OCI-LY7 (cell line): ENCODE results near the gene TRMU. TPM values are rescaled to one million over a fixed set of nuclear protein-coding genes. Genes with fewer than 3 reads are reported as not detected.

Experiments
- Bru-seq: library from RNA; stranded (reverse); fragments of 400-500 nt; gene quantifications from one replicate; lab custom pipeline; 2021; lab: Mats Ljungman, UMichigan
- BruChase-seq, 2 experiments: library from RNA; stranded (reverse); fragments of 400-500 nt; gene quantifications; one replicate each; lab custom pipeline; 2021; lab: Mats Ljungman, UMichigan
- BruUV-seq: library from RNA; stranded (reverse); fragments of 400-500 nt; replicated peaks from 2 replicates; lab custom pipeline; 2021; lab: Mats Ljungman, UMichigan
- CTCF ChIA-PET: fragments of 300-600 bp; sonication (Branson Sonifier 250); formaldehyde crosslinking; loops from one replicate; lab custom pipeline; 2022; ENCODE audit warnings: antibody characterized with exemption; ENCODE audit not compliant: unreplicated experiment; lab: Charles Lee
- POLR2A ChIA-PET: fragments of 300-600 bp; sonication (Branson Sonifier 250); formaldehyde crosslinking; loops from one replicate; lab custom pipeline; 2022; ENCODE audit warnings: antibody characterized with exemption; lab: Charles Lee
- DNase-seq: peaks from one replicate; pipeline ENCODE4 v3.0.0-alpha.2; 2015; ENCODE audit warnings: low spot score
- H2AFZ ChIP-seq: fragments of 200-600 bp; sonication (generic), shearing (Covaris generic); 2 replicates; pipeline ENCODE4 v1.6.1; 2014; ENCODE audit warnings: mild to moderate bottlenecking, antibody characterized with exemption, low read length, moderate library complexity
- H3K27ac ChIP-seq: fragments of 200-600 bp; sonication (generic); 2 replicates; pipeline ENCODE4 v1.5.1; 2014; ENCODE audit warnings: mixed run types, low read depth, mild to moderate bottlenecking, moderate library complexity, low read length, inconsistent platforms; ENCODE audit not compliant: poor library complexity, severe bottlenecking
- H3K36me3 ChIP-seq: fragments of 200-600 bp; sonication (generic); 2 replicates; pipeline ENCODE4 v1.6.1; 2014; ENCODE audit warnings: mild to moderate bottlenecking, antibody characterized with exemption, low read length, moderate library complexity, mixed read lengths; ENCODE audit not compliant: insufficient read depth
- H3K4me1 ChIP-seq: fragments of 200-600 bp; sonication (generic); 2 replicates; pipeline ENCODE4 v1.5.1; 2014; ENCODE audit warnings: mild to moderate bottlenecking, low read length; ENCODE audit not compliant: insufficient read depth, poor library complexity, severe bottlenecking
- H3K4me2 ChIP-seq: fragments of 200-600 bp; sonication (generic); 2 replicates; pipeline ENCODE4 v1.6.1; 2014; ENCODE audit warnings: mild to moderate bottlenecking, low read length
- H3K4me3 ChIP-seq: fragments of 200-600 bp; sonication (generic); 2 replicates; pipeline ENCODE4 v1.5.1; 2014; ENCODE audit warnings: mild to moderate bottlenecking, low read depth, low read length; ENCODE audit not compliant: poor library complexity, severe bottlenecking
- H3K79me2 ChIP-seq: fragments of 200-600 bp; sonication (generic); 2 replicates; pipeline ENCODE4 v1.6.1; 2016; ENCODE audit warnings: low read depth, mild to moderate bottlenecking, low read length, moderate library complexity, mixed read lengths; ENCODE audit not compliant: insufficient read depth
- H3K9me2 ChIP-seq: fragments of 200-600 bp; sonication (generic); 2 replicates; pipeline ENCODE4 v1.6.1; 2016; ENCODE audit warnings: mild to moderate bottlenecking, low read length, mixed read lengths; ENCODE audit not compliant: insufficient read depth
- H3K9me3 ChIP-seq: fragments of 200-600 bp; sonication (generic); 2 replicates; pipeline ENCODE4 v1.6.1; 2014; ENCODE audit warnings: mild to moderate bottlenecking, mixed run types, low read length, mixed read lengths
- H4K20me1 ChIP-seq: fragments of 200-600 bp; sonication (generic); 2 replicates; pipeline ENCODE4 v1.6.1; 2014; ENCODE audit warnings: mild to moderate bottlenecking, antibody characterized with exemption, low read length, moderate library complexity, mixed read lengths; ENCODE audit not compliant: insufficient read depth
- CTCF ChIP-seq: fragments of 200-600 bp; sonication (generic); conservative IDR thresholded peaks from 2 replicates; pipeline ENCODE4 v1.5.1; 2014; ENCODE audit warnings: mild to moderate bottlenecking, antibody characterized with exemption, low read length, moderate library complexity, mixed read lengths
- EZH2phosphoT487 ChIP-seq: fragments of 200-600 bp; sonication (generic); IDR thresholded peaks from 2 replicates; pipeline ENCODE4 v1.6.1; 2018; ENCODE audit warnings: low read depth, borderline replicate concordance, mild to moderate bottlenecking, mixed run types, antibody characterized with exemption, low read length, moderate library complexity, mixed read lengths
- intact Hi-C: fragments of 100-400 bp; cut with micrococcal nuclease; formaldehyde crosslinking; loops from one replicate; pipeline ENCODE4 v1.10.0; 2022; ENCODE audit not compliant: unreplicated experiment
- long read RNA-seq: library from polyadenylated mRNA; stranded (forward); transcript quantifications from one replicate; pipeline ENCODE4 v2.0.0, GENCODE V29; 2022
- total RNA-seq, 2 experiments: library from RNA; depleted of rRNA in 1 of 2; stranded (reverse); fragments of >200 nt in 1 of 2; shearing (Covaris generic) in 1 of 2; gene quantifications; 2 replicates each; pipeline ENCODE4 v1.2.3, GENCODE V29; 2014 to 2022

The TRMU gene
- total RNA-seq (2014; rRNA removed; shearing (Covaris generic)) (73.6 and 88.2 TPM in 2 replicates), total RNA-seq (2022) (109 and 121 TPM in 2 replicates), Bru-seq, nascent RNA (percentile 74 among the genes with signal in this experiment), BruChase-seq, experiment 1, labeled RNA remaining after a 6-hour chase (percentile 79 among the genes with signal in this experiment), BruChase-seq, experiment 2, labeled RNA remaining after a 2-hour chase (percentile 81 among the genes with signal in this experiment)
- long read RNA-seq, transcript TRMU-211 (2 exons, 1,476 nt) = minor isoform, 6 of 124 reads
- long read RNA-seq, transcript TRMU-201 (11 exons, 1,940 nt) = major isoform, 17 of 124 reads
- long read RNA-seq, transcript TRMU-204 (10 exons, 1,793 nt) = minor isoform, 5 of 124 reads
- long read RNA-seq, transcript TRMU-203 (10 exons, 1,830 nt) = minor isoform, 5 of 124 reads
- long read RNA-seq, partial matches to known transcripts = 27 of 124 reads
- long read RNA-seq, other reads (novel, unspliced or antisense) = 50 of 124 reads

GRCh38 chr22:46335201-46336118, at the start of gene TRMU:
Gene TRMU, plus strand, starts transcription at chr22:46335714. Its CDS starts 51 bp downstream, at chr22:46335765.
- peaks cover 21% of the 10 kb centered on the region for H3K79me2 ChIP-seq
- H3K4me2 ChIP-seq = peak within 1 kb of the TSS; percentile 78
- POLR2A ChIA-PET = interaction anchor here (0.6 to 0.9 kb wide), 2 partner anchors 9 to 1079 kb away, joined by 3 read pairs; no protein-coding TSS in a partner anchor
- peaks cover 9% of the 10 kb centered on the region for H3K4me1 ChIP-seq
- intact Hi-C loops = no loop called here
- peak; percentile 91 for DNase-seq
- H3K9me3 ChIP-seq = no peaks in the 10 kb centered on the region
- TF ChIP-seq CTCF = no peak
- no peak for TF ChIP-seq EZH2phosphoT487
- peak within 1 kb of the TSS; percentile 93 for H3K4me3 ChIP-seq
- peak within 1 kb of the TSS; percentile 34 for H3K27ac ChIP-seq
- peaks cover 63% of the 10 kb centered on the region for H3K36me3 ChIP-seq
- H4K20me1 ChIP-seq = peaks cover 5% of the 10 kb centered on the region
- CTCF ChIA-PET = no interaction called here
- peak within 1 kb of the TSS; percentile 82 for H2AFZ ChIP-seq
- BruUV-seq = TSS peak; percentile 90
- H3K9me2 ChIP-seq = no peaks in the 10 kb centered on the region

- Histone ChIP-seq H3K4me1 (peaks cover 23% of the 10 kb centered on the region), H4K20me1 (no peaks in the 10 kb centered on the region), H3K79me2 (no peaks in the 10 kb centered on the region), H3K27ac (no peak overlapping the region), H3K4me2 (no peak overlapping the region), H3K36me3 (no peaks in the 10 kb centered on the region), H3K9me2 (no peaks in the 10 kb centered on the region), H3K9me3 (no peaks in the 10 kb centered on the region), H2AFZ (no peak overlapping the region), H3K4me3 (no peak overlapping the region)
- TF ChIP-seq CTCF (no peak), EZH2phosphoT487 (no peak)
- intact Hi-C loops = no loop called here
- CTCF ChIA-PET = no interaction called here
- no peak for DNase-seq
- BruUV-seq = no TSS peak
- POLR2A ChIA-PET = interaction anchor here (1.3 kb wide), 1 partner anchor 10 kb away, joined by 4 read pairs; no protein-coding TSS in a partner anchor
Measured at GRCh38 chr22:46286006-46286405, 49.5 kb upstream of the TRMU start.
